Fibroblast of the aortic adventitia (primary cell): Measurements from ENCODE around the gene SUSD6. TPM values are rescaled to one million over a fixed set of nuclear protein-coding genes. Genes with fewer than 3 reads are reported as not detected.

Experiments
- DNase-seq: peaks from one replicate; pipeline ENCODE4 v3.0.0-alpha.2; 2010; ENCODE audit warnings: low read depth
- H3K4me3 ChIP-seq: 2 replicates; pipeline ENCODE4 v1.5.1; 2011; ENCODE audit warnings: low read depth, mild to moderate bottlenecking, control low read depth, low read length, moderate library complexity
- CTCF ChIP-seq: IDR thresholded peaks from 2 replicates; pipeline ENCODE4 v1.5.1; 2011; ENCODE audit warnings: mild to moderate bottlenecking, low read length, control low read depth, inconsistent platforms; ENCODE audit not compliant: insufficient read depth
- total RNA-seq: library from RNA; depleted of rRNA; stranded (reverse); fragments of >200 nt; gene quantifications from 2 replicates; pipeline ENCODE4 v1.2.3, GENCODE V29; 2012; ENCODE audit warnings: low replicate concordance

Gene SUSD6
- total RNA-seq, 1 donor: 8.0 TPM

- DNase-seq: no peak
- no peak for TF ChIP-seq CTCF
- no peak overlapping the region for H3K4me3 ChIP-seq
Observed at GRCh38 chr14:69674546-69675244, 63.3 kb downstream of the SUSD6 start.

GRCh38 chr14:69675245-69675583 is 63.8 kb downstream of the SUSD6 start:
- no peak for DNase-seq
- no peak for TF ChIP-seq CTCF
- no peak overlapping the region for H3K4me3 ChIP-seq

- TF ChIP-seq CTCF: no peak
- H3K4me3 ChIP-seq: no peak overlapping the region
- DNase-seq: no peak
Observed at GRCh38 chr14:69675877-69676416, 64.6 kb downstream of the SUSD6 start.

GRCh38 chr14:69676723-69677122 is 65.3 kb downstream of the SUSD6 start:
- no peak overlapping the region for H3K4me3 ChIP-seq
- TF ChIP-seq CTCF: no peak
- DNase-seq: no peak

- no peak for TF ChIP-seq CTCF
- peak; percentile 53 for DNase-seq
Observed at GRCh38 chr14:69680297-69680696, 68.9 kb downstream of the SUSD6 start.

GRCh38 chr14:69682136-69682535 is 70.7 kb downstream of the SUSD6 start:
- H3K4me3 ChIP-seq: no peak overlapping the region
- TF ChIP-seq CTCF: no peak
- DNase-seq: no peak

More at GRCh38 chr14:69680297-69680696, 68.9 kb downstream of the SUSD6 start:
- H3K4me3 ChIP-seq: no peak overlapping the region
